ENCODE measurements around the gene RPS6KC1. TPM values are rescaled to one million over a fixed set of nuclear protein-coding genes. Genes with fewer than 3 reads are reported as not detected.
A peak's percentile ranks its signal among the peaks of the same experiment; 100 is the strongest.

The RPS6KC1 gene
- total and polyA plus RNA-seq, 9 of the 15 experiments (the other 6 are each of a cell fraction or from before 2014, with no cell fraction given) = 4.3 to 34.6 (median 20.9) TPM

DNA sequence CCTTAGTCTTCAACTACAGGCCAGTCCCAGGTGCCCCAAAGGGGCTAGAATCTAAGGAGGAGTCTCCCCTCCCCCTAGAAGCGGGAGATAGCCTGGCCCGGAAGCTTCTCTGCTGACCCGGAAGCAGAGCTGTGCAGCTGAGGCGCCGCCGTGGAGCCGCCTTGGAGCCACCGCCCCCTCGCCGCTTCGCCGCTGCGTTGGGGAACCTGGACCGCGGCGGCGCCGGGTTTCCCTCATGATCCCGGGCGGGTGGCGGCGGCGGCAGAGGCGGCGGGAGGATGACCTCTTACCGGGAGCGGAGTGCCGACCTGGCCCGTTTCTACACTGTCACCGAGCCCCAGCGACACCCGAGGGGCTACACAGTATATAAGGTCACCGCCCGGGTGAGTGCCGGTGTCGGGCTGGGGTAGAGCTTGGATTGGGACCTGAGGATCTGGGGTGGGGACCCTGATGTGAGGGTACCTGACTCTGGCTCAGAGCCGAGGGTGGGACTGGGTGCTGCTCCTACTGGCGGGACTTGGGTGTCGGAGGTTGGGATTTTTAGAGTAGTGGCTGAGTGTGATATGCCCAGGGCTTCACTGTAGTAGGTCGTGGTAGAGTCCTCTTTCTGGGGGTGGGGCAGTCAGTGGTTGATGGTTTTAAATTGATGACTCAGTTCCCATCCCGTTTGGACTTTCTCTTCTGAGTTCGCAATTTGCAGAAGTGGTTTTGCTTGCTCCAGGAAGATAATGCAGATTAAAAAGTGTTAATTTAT lies at the start of gene RPS6KC1 (continued):
- TF ChIP-seq POLR2H (tag; IDR thresholded peaks at IDR 0.05; ENCODE audit: low read depth) (peak; percentile 63), MTA2 (IDR thresholded peaks at IDR 0.05; ENCODE audit: low read depth) (peak; percentile 61), ZNF232 (CRISPR knock-in tag; IDR thresholded peaks at IDR 0.05) (no peak), ZNF133 (CRISPR knock-in tag; IDR thresholded peaks at IDR 0.05) (peak; percentile 70; the same call in 1 of the 2 replicates), ZNF184 (CRISPR knock-in tag; IDR thresholded peaks at IDR 0.05) (no peak), ZNF644 (tag; IDR thresholded peaks at IDR 0.05; ENCODE audit: low read depth) (0 out of 2 replicates have a peak, but pooled peaks have one; percentile 48), MEF2D (tag; conservative IDR thresholded peaks at IDR 0.05; ENCODE audit: low read depth) (peak; percentile 73), E2F3 (CRISPR knock-in tag; IDR thresholded peaks at IDR 0.05) (peak; percentile 85), GABPB1 (CRISPR knock-in tag; IDR thresholded peaks at IDR 0.05) (peak; percentile 97), TAF15 (IDR thresholded peaks at IDR 0.05; ENCODE audit: low read depth, low read length) (no peak), CCNT2 (IDR thresholded peaks at IDR 0.05; ENCODE audit: borderline replicate concordance, extremely low read depth, insufficient read length, low read depth, low read length) (peak; percentile 77), GABPB2 (CRISPR knock-in tag; conservative IDR thresholded peaks at IDR 0.05) (no peak), ZNF239 (CRISPR knock-in tag; IDR thresholded peaks at IDR 0.05) (peak; percentile 39; the same call in 1 of the 2 replicates), SUPT5H (IDR thresholded peaks at IDR 0.05) (peak; percentile 68), RBFOX2 (IDR thresholded peaks at IDR 0.05; ENCODE audit: low read depth, low read length) (peak; percentile 91), ZNF75A (CRISPR knock-in tag; IDR thresholded peaks at IDR 0.05) (peak; percentile 59; the same call in 1 of the 2 replicates)
- TF ChIP-seq, protein P1, sequence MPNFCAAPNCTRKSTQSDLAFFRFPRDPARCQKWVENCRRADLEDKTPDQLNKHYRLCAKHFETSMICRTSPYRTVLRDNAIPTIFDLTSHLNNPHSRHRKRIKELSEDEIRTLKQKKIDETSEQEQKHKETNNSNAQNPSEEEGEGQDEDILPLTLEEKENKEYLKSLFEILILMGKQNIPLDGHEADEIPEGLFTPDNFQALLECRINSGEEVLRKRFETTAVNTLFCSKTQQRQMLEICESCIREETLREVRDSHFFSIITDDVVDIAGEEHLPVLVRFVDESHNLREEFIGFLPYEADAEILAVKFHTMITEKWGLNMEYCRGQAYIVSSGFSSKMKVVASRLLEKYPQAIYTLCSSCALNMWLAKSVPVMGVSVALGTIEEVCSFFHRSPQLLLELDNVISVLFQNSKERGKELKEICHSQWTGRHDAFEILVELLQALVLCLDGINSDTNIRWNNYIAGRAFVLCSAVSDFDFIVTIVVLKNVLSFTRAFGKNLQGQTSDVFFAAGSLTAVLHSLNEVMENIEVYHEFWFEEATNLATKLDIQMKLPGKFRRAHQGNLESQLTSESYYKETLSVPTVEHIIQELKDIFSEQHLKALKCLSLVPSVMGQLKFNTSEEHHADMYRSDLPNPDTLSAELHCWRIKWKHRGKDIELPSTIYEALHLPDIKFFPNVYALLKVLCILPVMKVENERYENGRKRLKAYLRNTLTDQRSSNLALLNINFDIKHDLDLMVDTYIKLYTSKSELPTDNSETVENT (CRISPR knock-in tag; IDR thresholded peaks at IDR 0.05) = no peak
- TF ChIP-seq, protein P2, sequence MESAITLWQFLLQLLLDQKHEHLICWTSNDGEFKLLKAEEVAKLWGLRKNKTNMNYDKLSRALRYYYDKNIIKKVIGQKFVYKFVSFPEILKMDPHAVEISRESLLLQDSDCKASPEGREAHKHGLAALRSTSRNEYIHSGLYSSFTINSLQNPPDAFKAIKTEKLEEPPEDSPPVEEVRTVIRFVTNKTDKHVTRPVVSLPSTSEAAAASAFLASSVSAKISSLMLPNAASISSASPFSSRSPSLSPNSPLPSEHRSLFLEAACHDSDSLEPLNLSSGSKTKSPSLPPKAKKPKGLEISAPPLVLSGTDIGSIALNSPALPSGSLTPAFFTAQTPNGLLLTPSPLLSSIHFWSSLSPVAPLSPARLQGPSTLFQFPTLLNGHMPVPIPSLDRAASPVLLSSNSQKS (CRISPR knock-in tag; IDR thresholded peaks at IDR 0.05) = no peak
- TF ChIP-seq, protein P3, sequence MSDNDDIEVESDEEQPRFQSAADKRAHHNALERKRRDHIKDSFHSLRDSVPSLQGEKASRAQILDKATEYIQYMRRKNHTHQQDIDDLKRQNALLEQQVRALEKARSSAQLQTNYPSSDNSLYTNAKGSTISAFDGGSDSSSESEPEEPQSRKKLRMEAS (CRISPR knock-in tag; IDR thresholded peaks at IDR 0.05) = no peak; the same call in 1 of the 2 replicates
- TF ChIP-seq, protein P4, sequence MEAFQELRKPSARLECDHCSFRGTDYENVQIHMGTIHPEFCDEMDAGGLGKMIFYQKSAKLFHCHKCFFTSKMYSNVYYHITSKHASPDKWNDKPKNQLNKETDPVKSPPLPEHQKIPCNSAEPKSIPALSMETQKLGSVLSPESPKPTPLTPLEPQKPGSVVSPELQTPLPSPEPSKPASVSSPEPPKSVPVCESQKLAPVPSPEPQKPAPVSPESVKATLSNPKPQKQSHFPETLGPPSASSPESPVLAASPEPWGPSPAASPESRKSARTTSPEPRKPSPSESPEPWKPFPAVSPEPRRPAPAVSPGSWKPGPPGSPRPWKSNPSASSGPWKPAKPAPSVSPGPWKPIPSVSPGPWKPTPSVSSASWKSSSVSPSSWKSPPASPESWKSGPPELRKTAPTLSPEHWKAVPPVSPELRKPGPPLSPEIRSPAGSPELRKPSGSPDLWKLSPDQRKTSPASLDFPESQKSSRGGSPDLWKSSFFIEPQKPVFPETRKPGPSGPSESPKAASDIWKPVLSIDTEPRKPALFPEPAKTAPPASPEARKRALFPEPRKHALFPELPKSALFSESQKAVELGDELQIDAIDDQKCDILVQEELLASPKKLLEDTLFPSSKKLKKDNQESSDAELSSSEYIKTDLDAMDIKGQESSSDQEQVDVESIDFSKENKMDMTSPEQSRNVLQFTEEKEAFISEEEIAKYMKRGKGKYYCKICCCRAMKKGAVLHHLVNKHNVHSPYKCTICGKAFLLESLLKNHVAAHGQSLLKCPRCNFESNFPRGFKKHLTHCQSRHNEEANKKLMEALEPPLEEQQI (IDR thresholded peaks at IDR 0.05) = no peak

Measured in K562 (cell line).